Stomach (tissue), 4 donors: ENCODE measurements around the gene ELMOD1.

Source experiments
- CTCF ChIP-seq, 7 experiments: fragments of 450-650 bp in 4 of 7; fragments of 200-600 bp in 3 of 7; sonication (generic) in 3 of 7; IDR thresholded peaks; one replicate each; pipeline ENCODE4 v1.5.1; 2016 to 2019; ENCODE audit warnings: antibody characterized with exemption in 7 of 7, control low read depth in 2 of 7, mild to moderate bottlenecking in 1 of 7
- EP300 ChIP-seq: sonication (generic); formaldehyde crosslinking; IDR thresholded peaks from one replicate; pipeline ENCODE4 v1.6.1; 2017; ENCODE audit warnings: antibody characterized with exemption
- POLR2A ChIP-seq, 4 donors: fragments of 450-650 bp; IDR thresholded peaks; one replicate each; pipeline ENCODE4 v1.6.1; 2016; ENCODE audit warnings: antibody characterized with exemption in 4 of 4, control low read depth in 2 of 4, mild to moderate bottlenecking in 1 of 4, moderate library complexity in 1 of 4
- POLR2AphosphoS5 ChIP-seq, 3 donors: sonication (generic); formaldehyde crosslinking; IDR thresholded peaks; one replicate each; pipeline ENCODE4 v1.6.1; 2016; ENCODE audit warnings: antibody characterized with exemption in 3 of 3

GRCh38 chr11:107564877-107565218, 26.1 kb upstream of the ELMOD1 start:
- TF ChIP-seq EP300 (no peak), CTCF (IDR thresholded peaks at IDR 0.05) (no peak), POLR2AphosphoS5 (IDR thresholded peaks at IDR 0.05) (no peak), POLR2A (IDR thresholded peaks at IDR 0.05) (no peak)
